Activated T-cell treated with anti-CD3 and anti-CD28 coated beads, Interleukin-2, amount 50 U/mL, for 72 hours (primary cell): ENCODE measurements around the gene BDKRB2. TPM values are rescaled to one million over a fixed set of nuclear protein-coding genes. Genes with fewer than 3 reads are reported as not detected.

Experiments used
- ATAC-seq, 2 donors: fragments of 150-1000 bp; cut with Tn5 transposase; replicated peaks in 1 of 2; 2 replicates each; pipeline ENCODE4 v1.10.0; 2021; ENCODE audit warnings: moderate library complexity in 2 of 2, mild to moderate bottlenecking in 1 of 2
- DNase-seq, 2 donors: peaks; one replicate each; pipeline ENCODE4 v3.0.0; 2021 to 2022; ENCODE audit warnings: mixed read lengths in 1 of 2
- H3K27ac Mint-ChIP-seq: one replicate; pipeline ENCODE4 v1.8.0; 2022; ENCODE audit warnings: mild to moderate bottlenecking, moderate library complexity, mixed read lengths
- H3K27me3 Mint-ChIP-seq: one replicate; pipeline ENCODE4 v1.8.0; 2022; ENCODE audit warnings: low read depth, mixed read lengths
- H3K36me3 Mint-ChIP-seq, 2 donors: one replicate each; pipeline ENCODE4 v1.8.0; 2022; ENCODE audit warnings: mixed read lengths in 2 of 2, mild to moderate bottlenecking in 1 of 2; ENCODE audit not compliant: insufficient read depth in 2 of 2
- H3K4me1 Mint-ChIP-seq: one replicate; pipeline ENCODE4 v1.8.0; 2022; ENCODE audit warnings: low read depth, mixed read lengths
- H3K4me3 Mint-ChIP-seq, 2 donors: one replicate each; pipeline ENCODE4 v1.8.0; 2022; ENCODE audit warnings: mild to moderate bottlenecking in 2 of 2, mixed read lengths in 2 of 2, moderate library complexity in 2 of 2
- H3K9me3 Mint-ChIP-seq, 2 donors: one replicate each; pipeline ENCODE4 v1.8.0; 2022; ENCODE audit warnings: mixed read lengths in 2 of 2
- total RNA-seq, 2 donors: library from RNA; stranded (reverse); gene quantifications; one replicate each; pipeline ENCODE4 v1.2.3, GENCODE V29; 2022

BDKRB2 gene
- total RNA-seq, 2 donors from 2014 or later: not detected

DNA sequence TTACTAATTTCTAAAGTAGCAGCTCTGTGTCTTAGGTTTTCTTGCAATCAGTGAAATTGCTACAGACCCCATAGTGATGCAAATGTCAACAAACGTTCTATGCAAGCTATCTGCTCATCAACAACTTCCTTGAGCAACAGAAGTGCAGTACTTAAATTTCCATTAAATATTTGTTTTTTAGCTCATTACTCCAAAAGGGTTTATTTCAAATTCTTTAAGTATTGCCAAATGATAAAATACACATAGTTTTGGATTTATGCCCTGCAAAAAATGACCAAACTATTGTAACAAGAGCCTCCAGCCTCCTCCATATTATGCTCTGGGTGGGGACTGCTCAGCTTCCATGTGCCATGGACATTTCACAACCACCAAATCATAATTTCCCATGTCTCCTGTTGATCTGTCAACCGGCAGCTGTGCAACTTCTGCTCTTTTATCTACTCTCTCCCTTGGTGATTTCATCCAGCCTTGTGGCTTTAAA, 55.7 kb downstream of the BDKRB2 start:
- no peak for ATAC-seq
- DNase-seq: no peak
- Mint-ChIP-seq H3K9me3 (no peaks in the 10 kb centered on the region), H3K27ac (no peak overlapping the region), H3K4me3 (no peak overlapping the region), H3K27me3 (peaks cover 27% of the 10 kb centered on the region), H3K4me1 (no peaks in the 10 kb centered on the region), H3K36me3 (no peaks in the 10 kb centered on the region)

DNA sequence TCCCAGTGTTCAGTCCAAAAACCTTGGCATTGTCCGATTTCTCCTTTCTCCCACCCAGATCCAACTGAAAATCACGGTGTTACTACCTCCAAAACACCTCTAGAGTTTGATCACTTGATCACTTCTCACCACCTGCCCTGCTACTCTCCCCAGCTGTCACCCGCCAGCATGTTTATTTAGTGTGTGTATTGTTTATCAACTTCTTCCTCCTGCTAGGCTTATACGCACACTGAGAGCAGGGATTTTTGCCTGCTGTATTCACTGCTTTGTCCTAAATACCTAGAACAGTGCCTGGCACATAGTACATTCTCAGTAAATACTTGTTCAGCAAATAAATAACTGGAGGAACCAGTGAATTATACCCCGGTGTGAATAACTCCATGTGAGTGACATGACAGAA, 56.4 kb downstream of the BDKRB2 start:
- DNase-seq (no peak), ATAC-seq (no peak)
- Mint-ChIP-seq H3K27me3 (peaks cover 27% of the 10 kb centered on the region), H3K36me3 (no peaks in the 10 kb centered on the region), H3K4me3 (no peak overlapping the region), H3K9me3 (no peaks in the 10 kb centered on the region), H3K27ac (no peak overlapping the region), H3K4me1 (no peaks in the 10 kb centered on the region)

DNA sequence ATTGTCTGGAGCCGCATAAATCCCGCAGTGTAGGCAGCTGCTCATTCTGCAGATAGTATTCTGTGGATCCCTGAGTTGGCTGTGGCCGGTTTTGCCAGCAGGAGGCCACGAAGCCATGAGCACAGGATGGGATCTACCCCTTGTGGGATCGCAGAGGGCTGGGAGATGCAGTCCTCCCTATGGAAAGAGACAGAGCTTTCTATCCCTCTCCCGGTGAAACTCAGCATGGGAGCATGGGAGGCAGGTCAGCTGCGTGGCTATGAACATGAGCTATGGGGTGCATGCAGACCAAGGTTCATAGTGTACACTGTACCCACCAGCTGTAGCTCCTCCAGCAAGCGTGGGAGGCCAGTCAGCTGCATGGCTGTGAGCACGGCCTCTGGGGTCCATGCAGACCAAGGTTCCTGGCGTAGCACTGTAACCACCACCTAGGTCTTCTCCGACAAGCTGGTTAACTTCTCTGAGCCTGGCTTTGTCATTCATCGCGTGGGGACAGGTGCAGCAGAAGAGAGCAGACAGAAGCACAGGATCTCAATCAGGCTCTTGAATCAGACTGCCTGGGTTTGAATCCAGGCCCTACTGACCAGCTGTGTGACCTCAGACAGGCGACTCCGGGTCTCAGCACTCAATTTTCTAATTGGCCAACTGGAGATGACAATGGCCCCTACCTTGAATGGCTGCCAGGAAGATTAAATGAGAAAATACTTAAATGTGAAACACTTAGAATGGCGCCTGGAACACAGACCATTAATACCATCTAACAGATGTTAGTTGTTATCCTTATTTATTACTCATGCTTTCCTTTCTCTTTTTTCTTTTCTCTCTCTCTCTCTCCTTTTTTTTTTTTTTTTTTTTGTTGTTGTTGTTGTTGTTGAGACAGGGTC, 57.4 kb downstream of the BDKRB2 start:
- Mint-ChIP-seq H3K27ac (no peak overlapping the region), H3K4me3 (no peak overlapping the region)

DNA sequence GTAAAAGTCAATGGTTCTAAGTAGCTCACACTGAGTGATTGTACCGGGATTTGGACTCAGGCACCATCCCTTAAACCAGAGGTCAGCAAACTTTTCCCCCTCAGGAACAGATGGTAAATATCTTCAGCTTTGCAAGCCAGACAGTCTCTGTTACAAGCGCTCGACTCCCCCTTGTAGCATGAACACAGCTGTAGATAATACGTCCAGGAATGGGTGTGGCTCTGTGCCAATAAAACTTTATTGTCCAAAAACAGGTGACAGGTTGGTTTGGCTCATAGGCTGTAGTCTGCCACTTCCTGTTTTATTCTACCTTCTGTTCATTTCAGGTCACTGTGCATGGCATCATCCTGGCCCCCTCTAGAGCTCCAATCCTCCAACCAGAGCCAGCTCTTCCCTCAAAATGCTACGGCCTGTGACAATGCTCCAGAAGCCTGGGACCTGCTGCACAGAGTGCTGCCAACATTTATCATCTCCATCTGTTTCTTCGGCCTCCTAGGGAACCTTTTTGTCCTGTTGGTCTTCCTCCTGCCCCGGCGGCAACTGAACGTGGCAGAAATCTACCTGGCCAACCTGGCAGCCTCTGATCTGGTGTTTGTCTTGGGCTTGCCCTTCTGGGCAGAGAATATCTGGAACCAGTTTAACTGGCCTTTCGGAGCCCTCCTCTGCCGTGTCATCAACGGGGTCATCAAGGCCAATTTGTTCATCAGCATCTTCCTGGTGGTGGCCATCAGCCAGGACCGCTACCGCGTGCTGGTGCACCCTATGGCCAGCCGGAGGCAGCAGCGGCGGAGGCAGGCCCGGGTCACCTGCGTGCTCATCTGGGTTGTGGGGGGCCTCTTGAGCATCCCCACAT, 58.9 kb downstream of the BDKRB2 start:
- Mint-ChIP-seq H3K36me3 (no peaks in the 10 kb centered on the region), H3K9me3 (no peaks in the 10 kb centered on the region), H3K27me3 (peaks cover 14% of the 10 kb centered on the region), H3K4me1 (no peaks in the 10 kb centered on the region), H3K4me3 (no peak overlapping the region), H3K27ac (no peak overlapping the region)
- ATAC-seq (no peak), DNase-seq (no peak)

More for the DNA sequence above, 57.4 kb downstream of the BDKRB2 start:
- H3K36me3 Mint-ChIP-seq: no peaks in the 10 kb centered on the region
- no peak for ATAC-seq
- no peaks in the 10 kb centered on the region for H3K4me1 Mint-ChIP-seq
- H3K9me3 Mint-ChIP-seq: no peaks in the 10 kb centered on the region
- DNase-seq: no peak
- H3K27me3 Mint-ChIP-seq: peaks cover 21% of the 10 kb centered on the region

DNA sequence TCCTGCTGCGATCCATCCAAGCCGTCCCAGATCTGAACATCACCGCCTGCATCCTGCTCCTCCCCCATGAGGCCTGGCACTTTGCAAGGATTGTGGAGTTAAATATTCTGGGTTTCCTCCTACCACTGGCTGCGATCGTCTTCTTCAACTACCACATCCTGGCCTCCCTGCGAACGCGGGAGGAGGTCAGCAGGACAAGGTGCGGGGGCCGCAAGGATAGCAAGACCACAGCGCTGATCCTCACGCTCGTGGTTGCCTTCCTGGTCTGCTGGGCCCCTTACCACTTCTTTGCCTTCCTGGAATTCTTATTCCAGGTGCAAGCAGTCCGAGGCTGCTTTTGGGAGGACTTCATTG, 59.5 kb downstream of the BDKRB2 start:
- Mint-ChIP-seq H3K4me3 (no peak overlapping the region), H3K27ac (no peak overlapping the region), H3K4me1 (no peaks in the 10 kb centered on the region), H3K9me3 (no peaks in the 10 kb centered on the region), H3K36me3 (no peaks in the 10 kb centered on the region), H3K27me3 (peaks cover 14% of the 10 kb centered on the region)
- no peak for DNase-seq
- ATAC-seq: no peak

DNA sequence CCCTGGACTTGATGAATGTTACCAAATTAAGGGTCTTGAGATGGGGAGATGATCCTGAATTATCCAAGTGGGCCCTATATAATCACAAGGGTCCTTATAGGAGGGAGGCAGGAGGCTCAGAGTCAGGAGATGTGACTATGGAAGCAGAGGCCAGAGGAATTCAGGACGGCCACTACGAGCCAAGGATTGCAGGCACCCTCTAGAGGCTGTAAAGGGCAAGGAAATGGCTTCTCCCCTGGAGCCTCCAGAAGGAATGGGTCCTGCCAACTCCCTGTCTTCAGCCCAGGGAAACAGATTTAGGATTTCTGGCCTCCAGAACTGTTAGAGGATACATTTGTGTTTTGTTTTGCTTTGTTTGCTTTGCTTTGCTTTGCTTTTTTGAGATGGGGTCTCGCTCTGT, 60.2 kb downstream of the BDKRB2 start:
- H3K27me3 Mint-ChIP-seq: peaks cover 14% of the 10 kb centered on the region
- DNase-seq (no peak), ATAC-seq (no peak)

DNA sequence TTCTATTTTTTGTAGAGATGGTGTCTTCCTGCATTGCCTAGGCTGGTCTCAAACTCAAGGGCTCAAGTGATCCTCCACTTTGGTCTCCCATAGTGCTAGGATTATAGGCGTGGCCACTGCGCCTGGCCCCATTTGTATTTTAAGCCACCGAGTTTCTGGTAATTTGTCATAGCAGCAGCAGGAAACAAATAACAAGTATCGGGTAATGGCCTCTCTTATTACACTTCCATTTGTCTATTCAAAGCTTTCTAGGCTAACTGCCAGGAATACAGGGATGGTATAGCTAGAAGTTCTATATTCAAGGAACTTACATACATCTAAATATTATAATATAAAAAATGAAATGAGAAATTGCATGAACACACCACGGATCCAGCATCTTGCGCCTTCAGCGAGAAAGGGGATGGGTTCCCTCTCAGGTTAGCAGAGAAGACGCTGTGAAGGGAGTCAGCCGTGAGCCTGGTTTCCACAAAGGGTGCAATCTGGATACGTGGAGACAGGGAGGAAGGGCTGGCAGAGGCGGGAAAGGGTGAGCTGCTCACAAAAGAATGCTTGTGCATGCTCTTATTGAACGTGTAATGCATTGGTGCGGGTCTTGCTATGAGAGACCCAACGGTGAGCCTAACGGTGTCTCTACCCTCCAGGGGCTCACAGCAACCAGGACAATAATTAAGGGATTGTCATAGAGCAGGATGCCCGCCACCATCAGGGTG, 60.9 kb downstream of the BDKRB2 start:
- ATAC-seq (no peak), DNase-seq (no peak)
- H3K4me3 Mint-ChIP-seq: no peak overlapping the region
- H3K9me3 Mint-ChIP-seq: no peaks in the 10 kb centered on the region
- no peak overlapping the region for H3K27ac Mint-ChIP-seq
- H3K4me1 Mint-ChIP-seq: no peaks in the 10 kb centered on the region
- no peaks in the 10 kb centered on the region for H3K36me3 Mint-ChIP-seq
- H3K27me3 Mint-ChIP-seq: peaks cover 9% of the 10 kb centered on the region

More for the DNA sequence above, 60.2 kb downstream of the BDKRB2 start:
- Mint-ChIP-seq H3K4me3 (no peak overlapping the region), H3K27ac (no peak overlapping the region), H3K4me1 (no peaks in the 10 kb centered on the region), H3K9me3 (no peaks in the 10 kb centered on the region), H3K36me3 (no peaks in the 10 kb centered on the region)

DNA sequence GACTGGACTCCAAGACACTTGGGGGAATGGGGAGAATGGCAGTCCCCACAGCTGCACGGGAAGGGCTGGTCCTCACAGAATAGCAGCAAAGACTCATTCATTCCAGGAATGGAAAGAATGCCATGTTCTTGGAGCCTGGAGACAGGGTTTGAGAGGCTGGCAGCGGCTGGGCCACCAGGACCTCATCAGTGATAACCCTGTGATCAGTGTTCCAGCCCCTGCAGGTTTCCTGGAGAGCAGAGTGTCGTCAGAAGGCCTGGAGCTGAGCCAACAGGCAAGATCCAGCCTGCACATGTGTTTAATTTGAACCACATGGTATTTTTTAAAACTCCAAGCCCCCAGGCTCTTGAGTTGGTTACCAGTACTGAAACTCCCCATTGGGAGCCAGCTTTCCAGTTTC, 62.7 kb downstream of the BDKRB2 start:
- Mint-ChIP-seq H3K36me3 (peaks cover 0 to 2% of the 10 kb centered on the region in 2 donors), H3K9me3 (no peaks in the 10 kb centered on the region), H3K4me1 (no peaks in the 10 kb centered on the region), H3K27ac (no peak overlapping the region), H3K4me3 (no peak overlapping the region), H3K27me3 (no peaks in the 10 kb centered on the region)
- ATAC-seq (no peak), DNase-seq (no peak)

DNA sequence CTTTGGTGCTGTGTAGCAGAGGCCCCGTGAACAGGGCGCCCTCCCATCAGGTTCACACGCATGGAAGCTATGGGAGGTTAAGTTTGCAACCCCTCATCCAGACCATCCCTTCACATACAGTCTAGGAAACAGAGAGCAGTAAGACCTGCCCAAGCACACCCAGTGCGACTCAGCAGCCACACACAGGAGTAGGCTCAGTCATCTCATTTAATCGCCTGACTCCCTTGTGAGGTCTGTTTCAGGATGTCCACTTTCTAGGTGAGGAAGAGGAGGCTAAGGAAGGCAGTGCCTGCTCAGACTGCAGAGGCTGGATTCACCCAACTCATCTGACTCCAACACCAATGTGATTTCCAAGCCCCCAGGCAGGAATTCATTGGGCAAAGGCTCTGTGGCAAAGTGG, 63.3 kb downstream of the BDKRB2 start:
- peaks cover 0 to 2% of the 10 kb centered on the region in 2 donors for H3K36me3 Mint-ChIP-seq

DNA sequence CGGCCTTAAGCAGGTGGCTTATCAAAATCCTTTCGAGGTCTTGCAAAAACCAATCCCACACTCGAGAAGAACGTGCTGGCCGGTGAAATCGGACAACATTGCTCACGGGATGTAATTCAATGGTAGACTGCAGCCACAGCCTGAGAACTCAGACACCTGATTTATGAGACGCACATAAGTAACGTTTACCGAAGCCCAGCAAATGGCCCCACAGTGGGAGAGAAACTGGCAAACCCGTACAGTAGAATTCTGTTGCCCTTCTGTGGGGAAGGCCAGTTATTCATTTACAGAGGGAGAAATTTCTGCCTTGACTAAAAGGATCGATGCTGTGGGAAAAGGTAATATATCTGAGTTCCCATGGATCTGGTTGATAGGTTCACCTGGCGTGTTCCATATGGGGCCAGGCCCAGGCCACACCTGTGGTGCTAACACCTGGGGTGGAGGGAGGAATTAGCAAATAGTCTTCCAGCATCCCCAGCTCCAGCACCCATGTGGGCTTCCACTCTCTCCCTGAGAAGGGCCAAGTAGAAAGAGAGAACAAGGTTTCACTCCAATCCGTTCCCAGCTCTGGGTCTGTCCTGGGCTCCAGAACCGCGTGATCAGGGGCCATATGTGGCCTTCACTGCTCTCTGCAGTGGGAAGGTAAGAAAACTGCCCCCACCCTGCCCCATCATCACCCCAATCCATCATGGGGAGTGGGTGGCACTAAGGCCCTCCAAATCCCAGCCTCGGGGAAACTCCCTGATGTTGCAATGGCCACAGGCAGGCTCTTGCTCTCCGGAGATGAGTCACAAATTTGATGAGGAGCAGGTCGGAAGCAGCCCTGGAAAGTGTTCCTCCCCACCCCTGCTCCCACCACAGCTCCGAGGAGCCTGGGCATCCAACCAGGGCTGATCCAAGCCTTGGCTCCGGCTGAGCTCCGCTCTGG, 64.1 kb downstream of the BDKRB2 start:
- no peaks in the 10 kb centered on the region for H3K27me3 Mint-ChIP-seq
- no peaks in the 10 kb centered on the region for H3K9me3 Mint-ChIP-seq
- no peak overlapping the region for H3K27ac Mint-ChIP-seq
- peaks cover 0 to 2% of the 10 kb centered on the region in 2 donors for H3K36me3 Mint-ChIP-seq
- DNase-seq: no peak
- no peak overlapping the region for H3K4me3 Mint-ChIP-seq
- no peaks in the 10 kb centered on the region for H3K4me1 Mint-ChIP-seq
- no peak for ATAC-seq

More for the DNA sequence above, 63.3 kb downstream of the BDKRB2 start:
- Mint-ChIP-seq H3K4me1 (no peaks in the 10 kb centered on the region), H3K27me3 (no peaks in the 10 kb centered on the region), H3K9me3 (no peaks in the 10 kb centered on the region), H3K27ac (no peak overlapping the region), H3K4me3 (no peak overlapping the region)
- DNase-seq (no peak), ATAC-seq (no peak)

DNA sequence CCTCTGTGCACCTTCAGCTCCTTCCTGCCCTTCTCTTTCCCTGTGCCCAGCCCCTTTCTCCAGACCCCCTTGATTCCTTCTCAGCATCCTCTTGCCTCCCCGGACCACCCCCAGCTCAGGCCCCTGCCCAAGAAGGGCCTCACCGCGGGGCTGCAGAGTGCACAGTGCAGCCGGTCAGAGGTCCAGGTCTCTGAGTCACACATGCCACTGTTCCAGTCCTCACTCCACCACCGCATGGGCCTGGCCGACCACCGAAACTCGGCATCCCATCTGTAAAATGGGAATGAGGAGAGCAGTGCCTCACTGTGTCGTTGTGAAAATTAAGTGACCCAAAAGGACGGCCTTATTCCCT, 64.7 kb downstream of the BDKRB2 start:
- ATAC-seq (no peak), DNase-seq (no peak)
- no peaks in the 10 kb centered on the region for H3K4me1 Mint-ChIP-seq
- no peaks in the 10 kb centered on the region for H3K27me3 Mint-ChIP-seq
- H3K9me3 Mint-ChIP-seq: no peaks in the 10 kb centered on the region
- H3K36me3 Mint-ChIP-seq: peaks cover 0 to 2% of the 10 kb centered on the region in 2 donors
- H3K27ac Mint-ChIP-seq: no peak overlapping the region
- no peak overlapping the region for H3K4me3 Mint-ChIP-seq
